GM04503 (cell line): ENCODE data around the gene TBC1D7.

Experiments
- DNase-seq: peaks from one replicate; pipeline ENCODE4 v3.0.0-alpha.2; 2012; ENCODE audit warnings: low read depth

The TBC1D7 gene

GRCh38 chr6:13272131-13273046 lies 55.9 kb downstream of the TBC1D7 start:
- no peak for DNase-seq

DNA sequence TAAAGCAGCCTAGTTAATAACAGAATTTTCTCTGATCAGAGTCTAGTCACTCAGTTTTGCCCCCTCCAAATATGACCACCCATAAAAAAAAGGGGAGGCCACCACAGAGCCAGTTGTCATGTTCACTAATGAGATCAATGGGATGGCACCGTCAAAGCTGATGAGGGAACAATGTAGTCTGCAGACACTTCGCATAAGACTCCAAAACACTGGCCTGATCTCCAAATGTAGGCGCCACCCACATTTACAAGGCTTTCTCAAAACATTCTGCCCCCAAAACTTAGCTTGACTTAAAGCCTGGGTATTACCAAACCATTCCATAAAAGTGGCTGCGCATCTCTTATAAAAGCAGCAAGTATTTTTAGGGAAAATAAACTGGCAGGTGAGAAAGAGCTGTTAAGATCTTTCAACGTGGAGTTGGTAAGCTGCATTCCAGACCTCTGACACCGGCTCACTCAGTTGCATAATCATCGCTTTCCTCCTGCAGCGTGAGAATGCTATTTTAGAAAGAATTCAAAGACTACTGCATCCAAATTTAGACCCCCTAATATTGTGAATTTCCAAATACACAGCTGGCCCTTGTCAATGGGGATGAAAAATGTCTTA lies 59.3 kb downstream of the TBC1D7 start:
- DNase-seq = peak; percentile 40

DNA sequence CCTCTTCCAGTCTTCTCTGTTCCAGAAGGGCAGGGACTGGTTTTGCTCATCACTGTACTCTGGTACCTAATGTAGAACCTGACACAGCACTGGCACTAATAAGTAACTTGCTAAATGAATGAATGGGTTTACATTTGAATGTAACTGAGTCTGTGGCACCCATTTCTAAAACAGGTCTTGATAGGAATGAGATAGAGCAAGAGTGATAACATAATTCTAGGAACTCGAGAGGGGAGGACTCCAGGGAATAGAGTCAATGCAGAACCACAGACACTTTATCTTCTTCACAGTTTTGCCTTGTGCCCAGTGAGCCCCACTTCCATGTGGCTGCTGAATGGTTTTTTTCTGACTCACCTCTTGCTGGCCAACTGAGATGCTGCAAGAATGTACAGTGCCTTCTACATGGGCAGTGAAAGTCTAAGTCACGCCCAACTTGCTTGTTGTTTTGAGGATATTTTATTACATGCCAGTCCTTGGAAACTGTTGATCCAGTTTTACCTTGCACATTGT lies 61.1 kb downstream of the TBC1D7 start:
- peak; percentile 22 for DNase-seq

GRCh38 chr6:13263669-13264068 lies 64.7 kb downstream of the TBC1D7 start:
- no peak for DNase-seq

DNA sequence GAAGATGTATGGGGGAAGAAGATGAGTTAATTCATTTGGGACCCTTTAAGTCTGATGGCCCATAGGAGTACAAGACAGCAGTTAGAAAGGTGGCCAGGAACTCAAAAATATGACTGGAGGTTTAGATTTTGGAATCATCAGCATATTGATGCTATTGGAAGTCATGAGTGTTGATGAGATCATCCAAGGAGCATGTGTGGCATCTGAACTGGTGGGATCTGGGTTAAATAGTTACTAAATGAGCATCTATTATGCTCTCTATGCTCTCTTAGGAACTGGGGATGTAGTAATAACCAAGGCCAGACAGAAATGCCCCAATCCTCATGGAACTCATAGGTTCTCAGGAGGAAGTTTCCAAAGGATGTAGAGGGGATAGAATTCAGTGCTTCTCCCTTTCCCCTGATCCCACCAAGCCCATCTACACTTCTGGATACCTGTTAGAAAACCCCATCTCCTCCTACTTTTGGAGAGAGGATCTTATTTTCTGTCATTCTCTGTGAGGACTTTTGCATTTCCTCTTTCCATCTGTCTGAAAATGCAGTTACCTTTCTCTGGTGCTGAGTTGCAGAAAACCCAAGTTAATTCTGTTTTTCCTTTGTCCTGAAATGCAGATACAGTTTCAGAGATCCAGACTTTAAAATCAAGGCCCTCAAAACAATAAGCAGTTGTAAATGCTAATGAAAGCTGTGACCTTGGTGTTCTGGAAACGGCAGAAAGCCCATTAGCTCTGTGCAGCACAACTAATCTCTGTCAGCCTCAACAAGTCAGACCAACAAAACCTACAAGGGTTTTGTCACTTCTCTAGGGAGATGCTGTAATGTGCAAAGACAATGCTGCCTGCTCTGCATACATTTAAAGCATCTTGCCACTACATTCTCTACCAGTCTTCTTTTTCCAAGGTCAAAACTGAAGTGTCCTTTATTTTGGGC lies 65.8 kb downstream of the TBC1D7 start:
- DNase-seq = peak; percentile 15

GRCh38 chr6:13261464-13261994 lies 66.8 kb downstream of the TBC1D7 start:
- DNase-seq = no peak

GRCh38 chr6:13260831-13261230 lies 67.5 kb downstream of the TBC1D7 start:
- no peak for DNase-seq

DNA sequence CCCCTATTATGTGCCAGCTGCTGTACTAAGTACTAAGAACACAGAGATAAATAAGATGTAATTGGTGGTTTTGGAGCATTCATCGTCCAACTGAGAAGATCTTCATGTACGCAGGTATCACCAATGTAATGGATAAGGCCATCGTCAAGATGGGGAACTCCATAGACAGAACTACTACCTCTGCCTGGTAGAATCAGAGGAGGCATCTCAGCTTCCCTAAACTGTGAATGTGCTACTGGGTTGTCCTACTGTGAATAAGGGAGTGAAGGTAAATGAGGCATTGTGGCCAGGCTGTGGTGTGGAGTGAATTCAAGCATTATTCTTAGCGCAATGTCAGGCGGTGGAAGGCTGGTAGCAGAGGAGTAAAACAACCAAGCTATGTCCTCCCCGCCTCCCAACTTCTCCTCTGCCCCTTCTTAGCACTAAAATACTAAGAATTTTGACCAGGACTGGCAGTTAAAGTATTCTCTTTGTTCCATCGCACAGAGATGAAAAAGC lies 68.2 kb downstream of the TBC1D7 start:
- no peak for DNase-seq

DNA sequence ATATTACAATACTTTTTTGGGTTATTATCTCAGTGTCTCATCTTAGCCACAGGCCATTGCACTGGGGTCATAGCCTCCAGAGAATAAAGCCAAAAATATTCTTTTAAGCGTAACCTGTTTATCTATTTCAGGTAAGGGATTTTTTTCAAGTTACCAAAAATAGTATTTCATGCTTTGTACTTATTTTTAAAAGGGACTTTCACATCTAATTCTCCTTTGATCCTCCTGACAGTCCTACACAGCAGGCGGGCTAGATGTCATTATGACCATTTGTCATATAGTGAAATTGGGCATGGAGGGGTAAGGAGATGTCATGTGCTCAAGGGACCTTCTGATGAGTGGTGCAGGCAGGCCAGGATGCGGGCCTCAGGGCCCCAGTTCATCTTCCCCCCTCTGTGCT lies 68.9 kb downstream of the TBC1D7 start:
- no peak for DNase-seq

- no peak for DNase-seq
These were observed 71.9 kb downstream of the TBC1D7 start for GRCh38 chr6:13256266-13257001.
